Peyer's patch (tissue), 4 donors: ENCODE measurements around the gene APAF1.

Source experiments
- CTCF ChIP-seq, 6 experiments: fragments of 450-650 bp in 4 of 6; fragments of 200-600 bp in 2 of 6; sonication (generic) in 1 of 6; IDR thresholded peaks; one replicate each; pipeline ENCODE4 v1.5.1; 2017 to 2019; ENCODE audit warnings: antibody characterized with exemption in 6 of 6, mild to moderate bottlenecking in 3 of 6, moderate library complexity in 1 of 6
- POLR2A ChIP-seq, 2 donors: fragments of 450-650 bp; IDR thresholded peaks; one replicate each; pipeline ENCODE4 v1.5.1; 2017; ENCODE audit warnings: antibody characterized with exemption in 2 of 2, mild to moderate bottlenecking in 2 of 2, moderate library complexity in 2 of 2

- TF ChIP-seq CTCF (IDR thresholded peaks at IDR 0.05) (no peak), POLR2A (IDR thresholded peaks at IDR 0.05) (no peak)
These were observed 15.4 kb downstream of the APAF1 start for GRCh38 chr12:98660521-98660920.
